TTC549 (cell line): ENCODE results near the gene PCBP1.
"Not testable (repeated sequence)": the region's sequence is repeated elsewhere in the genome, so short reads cannot be mapped to it uniquely, and the experiment has no call there.

ENCODE experiments used
- FAIRE-seq: peaks from 2 replicates; lab custom pipeline; 2012; peaks lifted over from hg19 to GRCh38; lab: Jason Lieb, UNC

Gene PCBP1

DNA sequence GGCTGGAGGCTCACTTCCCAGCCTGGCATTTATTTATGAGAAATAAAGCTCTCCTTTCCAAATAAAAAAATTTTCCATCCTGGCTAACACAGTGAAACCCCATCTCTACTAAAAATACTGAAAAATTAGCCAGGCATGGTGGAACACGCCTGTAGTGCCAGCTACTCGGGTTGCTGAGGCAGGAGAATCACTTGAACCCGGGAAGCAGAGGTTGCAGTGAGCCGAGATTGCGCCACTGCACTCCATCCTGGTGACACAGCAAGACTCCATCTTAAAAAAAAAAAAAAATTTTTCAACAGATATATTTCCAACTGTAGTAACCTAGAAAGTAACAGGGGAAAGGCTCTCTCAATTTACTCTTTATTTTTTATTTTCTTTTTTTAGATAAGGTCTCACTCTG, 6.1 kb upstream of the PCBP1 start:
- FAIRE-seq = no peak

DNA sequence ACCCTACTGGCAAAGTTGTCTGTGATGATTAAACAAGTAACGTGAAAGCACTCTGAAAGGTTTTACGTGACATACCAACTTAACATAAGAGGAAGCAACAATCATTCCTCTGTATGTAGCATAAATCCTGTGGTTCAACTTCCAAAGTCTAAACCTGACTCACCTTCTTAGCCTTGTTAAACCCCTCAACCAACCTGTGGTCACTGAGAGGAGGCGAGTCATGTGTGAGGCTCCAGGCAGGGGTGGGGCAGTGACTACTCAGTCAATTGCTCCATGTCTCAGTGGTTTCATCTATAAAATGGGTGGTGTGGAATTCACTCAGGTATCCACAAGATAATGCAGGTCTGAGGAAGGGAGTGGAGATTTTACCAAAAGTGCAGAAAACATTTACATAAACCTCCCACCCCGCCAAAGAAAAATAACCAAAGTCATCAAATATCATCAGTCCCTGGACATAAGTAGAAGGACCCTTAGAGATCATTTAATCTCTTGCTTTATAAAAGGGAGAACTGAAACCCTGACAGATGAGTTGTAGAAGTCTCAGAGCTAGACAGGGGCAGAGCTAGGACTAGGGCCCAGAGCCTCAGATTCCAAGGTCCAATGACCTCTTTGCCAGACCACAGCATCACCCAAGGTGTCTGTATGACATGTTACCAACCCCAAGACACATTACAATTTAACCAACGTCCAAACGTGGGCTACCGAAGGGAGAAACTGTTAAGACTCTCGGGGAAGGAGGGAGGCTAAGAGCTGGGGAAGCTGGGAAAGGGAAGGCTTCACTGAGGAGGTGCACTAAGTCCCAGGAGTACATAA, 3.7 kb upstream of the PCBP1 start:
- FAIRE-seq = no peak

DNA sequence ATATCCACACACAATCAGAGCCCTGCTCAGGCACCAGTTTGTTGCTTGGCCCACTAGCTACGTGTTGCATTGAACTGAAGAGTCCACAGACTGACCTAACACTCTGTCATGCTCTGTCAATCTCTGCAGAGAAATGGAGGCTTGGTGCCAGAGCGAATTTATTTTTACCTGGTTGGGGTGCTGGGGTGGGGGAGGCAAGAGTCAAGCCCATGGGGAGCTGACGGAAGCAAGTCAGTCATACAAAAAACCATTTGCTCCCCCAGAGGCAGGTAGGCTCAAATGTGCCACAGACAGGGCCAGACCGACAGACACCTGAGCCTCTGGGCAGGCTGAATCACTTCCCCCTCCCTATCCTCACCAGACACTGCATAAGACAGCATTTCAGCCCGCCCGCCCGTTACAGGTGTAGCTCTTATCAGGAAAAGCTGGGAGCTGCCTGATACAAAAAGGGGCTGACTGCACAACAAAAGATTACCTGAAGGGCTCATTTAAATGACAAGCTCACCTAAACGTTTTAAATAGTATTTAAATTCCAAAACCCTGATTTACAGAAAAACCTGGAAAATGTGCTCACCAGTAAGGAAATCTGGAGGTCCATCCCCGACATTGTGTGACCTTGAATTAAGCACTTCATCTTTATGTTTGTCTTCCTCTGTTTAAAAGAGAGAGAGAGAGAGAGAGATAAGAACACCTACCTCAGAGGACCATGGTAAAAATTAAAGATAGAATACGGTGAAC, 2.1 kb upstream of the PCBP1 start:
- no peak for FAIRE-seq

DNA sequence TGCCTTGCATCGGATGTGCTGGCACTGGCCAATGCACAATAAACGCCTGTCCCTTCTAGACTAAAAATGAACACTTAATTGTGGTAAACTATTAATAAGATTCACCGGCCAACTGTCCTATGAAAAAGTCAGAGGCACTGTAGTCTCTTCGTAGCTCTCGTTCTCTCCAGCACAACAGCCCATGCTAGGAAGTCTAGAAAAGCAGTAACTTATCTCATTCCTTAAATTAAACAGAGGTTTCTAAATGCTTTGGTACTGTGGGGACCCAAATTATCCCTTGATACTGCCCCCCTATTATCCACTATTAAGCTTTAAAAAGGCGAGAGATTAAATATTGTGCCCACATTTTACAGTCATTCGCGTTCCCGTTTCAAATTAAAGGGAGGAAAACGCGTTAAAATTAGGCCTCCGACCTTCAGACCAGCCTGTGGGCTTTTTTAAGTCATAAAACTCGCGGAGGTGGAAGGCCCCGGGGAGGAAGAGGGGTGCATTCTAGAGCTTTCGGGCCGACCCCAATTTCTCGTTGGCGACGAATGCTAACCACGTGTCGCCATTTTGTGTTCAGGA, 1.5 kb upstream of the PCBP1 start:
- FAIRE-seq = no peak

DNA sequence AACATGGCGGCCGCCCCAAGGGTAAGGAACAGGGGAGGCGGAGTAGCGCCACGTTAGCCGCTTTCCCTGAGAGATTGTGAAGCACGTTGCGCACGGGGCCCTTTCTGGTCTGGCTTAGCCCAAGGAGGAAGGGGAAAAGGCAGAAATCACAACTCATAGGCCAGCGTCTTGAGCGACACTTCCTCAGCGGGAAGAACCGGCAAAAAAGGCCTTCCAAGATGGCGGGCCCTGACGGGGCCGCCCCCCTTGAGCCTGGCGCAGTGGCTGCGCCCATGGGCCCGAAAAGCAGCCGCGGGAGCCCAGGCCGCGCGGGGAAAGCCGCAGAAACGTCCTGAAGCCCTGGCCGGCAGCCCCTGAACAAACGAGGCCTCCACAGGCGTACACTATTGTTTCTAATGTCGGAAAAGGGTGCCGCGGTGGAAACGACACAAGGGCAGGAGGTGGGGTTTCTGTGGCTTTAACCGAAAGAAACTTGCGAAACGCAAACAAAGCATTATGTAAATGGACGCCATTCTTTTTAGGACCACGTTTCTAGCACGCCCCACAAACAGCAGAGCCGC, 919 bp upstream of the PCBP1 start:
- FAIRE-seq = no peak

DNA sequence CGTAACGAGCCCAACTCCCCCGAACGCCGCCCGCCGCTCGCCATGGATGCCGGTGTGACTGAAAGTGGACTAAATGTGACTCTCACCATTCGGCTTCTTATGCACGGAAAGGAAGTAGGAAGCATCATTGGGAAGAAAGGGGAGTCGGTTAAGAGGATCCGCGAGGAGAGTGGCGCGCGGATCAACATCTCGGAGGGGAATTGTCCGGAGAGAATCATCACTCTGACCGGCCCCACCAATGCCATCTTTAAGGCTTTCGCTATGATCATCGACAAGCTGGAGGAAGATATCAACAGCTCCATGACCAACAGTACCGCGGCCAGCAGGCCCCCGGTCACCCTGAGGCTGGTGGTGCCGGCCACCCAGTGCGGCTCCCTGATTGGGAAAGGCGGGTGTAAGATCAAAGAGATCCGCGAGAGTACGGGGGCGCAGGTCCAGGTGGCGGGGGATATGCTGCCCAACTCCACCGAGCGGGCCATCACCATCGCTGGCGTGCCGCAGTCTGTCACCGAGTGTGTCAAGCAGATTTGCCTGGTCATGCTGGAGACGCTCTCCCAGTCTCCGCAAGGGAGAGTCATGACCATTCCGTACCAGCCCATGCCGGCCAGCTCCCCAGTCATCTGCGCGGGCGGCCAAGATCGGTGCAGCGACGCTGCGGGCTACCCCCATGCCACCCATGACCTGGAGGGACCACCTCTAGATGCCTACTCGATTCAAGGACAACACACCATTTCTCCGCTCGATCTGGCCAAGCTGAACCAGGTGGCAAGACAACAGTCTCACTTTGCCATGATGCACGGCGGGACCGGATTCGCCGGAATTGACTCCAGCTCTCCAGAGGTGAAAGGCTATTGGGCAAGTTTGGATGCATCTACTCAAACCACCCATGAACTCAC, 673 bp downstream of the PCBP1 start:
- no peak for FAIRE-seq

DNA sequence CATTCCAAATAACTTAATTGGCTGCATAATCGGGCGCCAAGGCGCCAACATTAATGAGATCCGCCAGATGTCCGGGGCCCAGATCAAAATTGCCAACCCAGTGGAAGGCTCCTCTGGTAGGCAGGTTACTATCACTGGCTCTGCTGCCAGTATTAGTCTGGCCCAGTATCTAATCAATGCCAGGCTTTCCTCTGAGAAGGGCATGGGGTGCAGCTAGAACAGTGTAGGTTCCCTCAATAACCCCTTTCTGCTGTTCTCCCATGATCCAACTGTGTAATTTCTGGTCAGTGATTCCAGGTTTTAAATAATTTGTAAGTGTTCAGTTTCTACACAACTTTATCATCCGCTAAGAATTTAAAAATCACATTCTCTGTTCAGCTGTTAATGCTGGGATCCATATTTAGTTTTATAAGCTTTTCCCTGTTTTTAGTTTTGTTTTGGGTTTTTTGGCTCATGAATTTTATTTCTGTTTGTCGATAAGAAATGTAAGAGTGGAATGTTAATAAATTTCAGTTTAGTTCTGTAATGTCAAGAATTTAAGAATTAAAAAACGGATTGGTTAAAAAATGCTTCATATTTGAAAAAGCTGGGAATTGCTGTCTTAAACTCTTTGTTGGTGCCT, 1.4 kb downstream of the PCBP1 start:
- FAIRE-seq = no peak

DNA sequence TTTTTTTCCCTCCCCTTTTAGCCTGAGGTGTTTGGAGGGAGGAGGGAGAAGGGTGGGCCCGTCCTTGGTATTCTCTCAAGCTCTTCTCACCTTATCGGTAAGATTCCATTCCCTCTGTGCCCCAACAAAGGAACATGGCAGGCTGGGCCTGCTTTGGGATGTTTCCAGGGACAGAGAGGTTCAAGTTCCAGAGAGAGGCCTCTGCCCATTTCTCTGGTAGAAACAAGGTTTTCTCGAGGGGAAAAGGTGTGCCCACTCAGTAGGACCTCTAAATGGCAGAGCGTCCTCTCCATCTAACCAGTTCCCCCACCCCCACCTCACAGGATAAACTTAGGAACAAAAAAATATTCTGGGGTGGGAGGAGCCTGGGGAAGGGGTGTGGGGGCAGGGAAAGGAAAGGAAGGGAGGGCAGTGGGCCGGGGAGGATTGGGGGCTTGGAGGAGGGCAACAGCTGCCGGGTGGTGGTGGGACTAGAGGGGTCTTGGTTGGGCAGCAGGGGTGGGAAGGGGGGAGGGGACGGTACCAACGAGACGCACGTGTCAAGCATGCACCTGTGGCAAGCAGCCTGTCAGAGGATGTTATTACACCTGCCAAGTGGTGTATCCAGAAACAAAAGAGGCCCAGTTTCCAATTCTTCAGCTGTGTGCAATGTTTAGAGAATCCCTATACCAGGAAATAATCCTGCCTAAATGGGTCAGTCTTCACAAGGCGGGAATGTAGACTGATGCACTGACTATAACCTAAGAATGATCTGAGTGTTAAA, 2.1 kb downstream of the PCBP1 start:
- FAIRE-seq = no peak

DNA sequence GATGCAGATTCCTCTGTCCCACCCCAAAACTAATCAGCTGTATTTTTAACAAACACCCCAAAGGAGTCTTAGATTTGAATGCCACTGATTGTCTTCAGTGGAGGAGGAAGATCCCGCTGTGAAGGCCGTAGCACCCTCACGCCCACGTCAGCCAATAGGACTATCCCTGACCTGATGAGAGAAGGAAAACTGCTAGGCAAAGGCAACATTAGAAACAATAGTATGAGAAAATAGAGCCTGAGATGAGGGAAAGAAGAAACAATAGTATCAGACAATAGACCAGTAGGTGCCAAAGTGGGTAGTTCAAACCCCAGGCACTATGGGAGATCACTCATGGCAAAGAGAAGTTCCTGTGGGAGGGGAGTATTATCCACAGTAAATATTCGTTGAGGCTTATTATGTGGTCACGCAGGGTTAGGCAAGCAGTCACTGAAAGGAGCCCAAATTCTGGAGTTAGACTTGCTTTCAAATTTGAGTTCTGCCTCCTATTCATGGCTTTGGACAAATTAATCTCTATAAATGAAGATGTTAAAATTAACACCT, 2.8 kb downstream of the PCBP1 start:
- peak; percentile 84 for FAIRE-seq

DNA sequence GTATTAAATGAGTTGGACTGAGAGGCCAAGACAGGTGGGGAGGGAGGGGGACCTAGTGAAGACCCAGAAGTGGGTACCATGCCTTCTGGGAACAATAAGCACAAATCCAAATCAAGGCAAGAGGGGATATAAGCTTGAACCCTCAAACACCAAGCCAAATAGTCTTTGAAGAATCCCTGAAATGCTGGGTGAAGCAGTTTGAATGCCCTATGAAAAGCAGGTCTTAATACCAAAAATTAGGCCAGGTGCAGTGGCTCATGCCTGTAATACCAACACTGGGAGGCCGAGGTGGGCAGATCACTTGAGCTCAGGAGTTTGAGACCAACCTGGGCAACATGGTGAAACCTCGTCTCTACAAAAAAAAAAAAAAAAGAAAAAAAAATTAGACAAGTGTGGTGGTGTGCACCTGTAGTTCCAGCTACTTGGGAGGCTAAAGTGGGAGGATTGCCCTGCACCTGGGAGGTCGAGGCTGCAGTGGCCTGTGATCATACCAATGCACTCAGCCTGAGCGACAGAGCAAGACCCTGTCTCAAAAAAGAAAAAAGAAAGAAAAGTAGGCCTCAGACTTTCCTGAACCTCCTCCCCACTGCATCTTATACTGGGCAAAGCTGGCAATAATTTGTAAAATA, 3.5 kb downstream of the PCBP1 start:
- FAIRE-seq = no peak

DNA sequence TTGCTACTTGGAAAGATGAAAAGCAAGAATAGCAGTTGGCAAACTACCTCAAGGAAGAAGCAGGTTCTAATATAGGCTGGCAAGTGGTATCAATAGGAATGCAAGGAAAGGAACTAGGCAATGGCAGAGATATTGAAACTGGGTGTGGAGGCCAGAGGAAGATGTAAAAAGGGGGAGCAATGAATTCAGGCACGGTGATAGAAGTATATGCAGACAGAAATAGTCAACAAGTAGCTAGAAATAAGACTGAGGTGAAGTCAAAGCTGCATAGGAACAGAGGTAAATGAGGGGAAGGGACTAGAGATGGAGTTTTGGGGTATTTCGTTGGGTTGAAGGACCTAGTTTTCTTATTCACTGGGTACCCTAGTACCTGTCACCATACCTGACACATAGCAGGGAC, 4.1 kb downstream of the PCBP1 start:
- no peak for FAIRE-seq

DNA sequence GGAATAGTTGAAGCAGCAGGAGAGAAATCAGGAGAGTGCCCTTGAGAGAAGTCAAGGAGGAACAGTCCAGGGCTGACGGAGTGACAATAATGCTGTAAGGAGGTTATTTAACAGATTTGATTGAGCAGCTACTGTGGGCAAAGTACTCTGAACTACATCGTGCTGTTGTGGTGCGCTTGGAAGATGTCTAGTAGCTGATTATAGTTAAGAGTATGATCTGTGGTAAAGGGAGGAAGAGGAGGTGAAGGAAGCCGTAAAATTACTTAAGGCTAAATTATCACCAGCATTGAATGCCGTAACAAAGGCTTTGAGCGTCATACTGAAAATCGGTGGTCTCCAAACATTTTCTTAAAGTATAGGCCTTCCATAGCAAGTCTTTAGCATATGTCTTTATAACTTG, 4.5 kb downstream of the PCBP1 start:
- FAIRE-seq = no peak

DNA sequence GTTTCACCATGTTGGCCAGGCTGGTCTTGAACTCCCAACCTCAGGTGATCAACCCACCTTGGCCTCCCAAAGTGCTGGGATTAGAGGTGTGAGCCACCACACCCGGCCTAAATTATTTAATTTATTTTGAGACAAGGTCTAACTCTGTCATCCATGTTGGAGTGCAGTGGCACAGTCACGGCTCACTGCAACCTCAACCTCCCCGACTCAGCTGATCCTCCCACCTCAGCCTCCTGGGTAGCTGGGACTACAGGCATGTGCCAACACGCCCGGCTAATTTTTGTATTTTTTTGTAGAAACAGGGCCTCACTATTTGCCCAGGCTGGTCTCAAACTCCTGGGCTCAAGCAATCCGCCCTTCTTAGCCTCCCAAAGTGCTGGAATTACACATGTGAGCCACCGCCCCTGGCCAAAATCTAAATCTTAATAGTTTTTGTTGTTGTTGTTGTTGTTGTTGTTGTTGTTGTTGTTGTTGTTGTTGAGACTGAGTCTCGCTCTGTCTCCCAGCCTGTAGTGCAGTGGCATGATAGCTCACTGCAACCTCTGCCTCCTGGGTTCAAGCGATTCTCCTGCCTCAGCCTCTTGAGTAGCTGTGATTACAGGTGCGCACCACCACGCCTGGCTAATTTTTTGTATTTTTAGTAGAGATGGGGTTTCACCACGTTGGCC, 5.4 kb downstream of the PCBP1 start:
- FAIRE-seq = not testable (repeated sequence)

DNA sequence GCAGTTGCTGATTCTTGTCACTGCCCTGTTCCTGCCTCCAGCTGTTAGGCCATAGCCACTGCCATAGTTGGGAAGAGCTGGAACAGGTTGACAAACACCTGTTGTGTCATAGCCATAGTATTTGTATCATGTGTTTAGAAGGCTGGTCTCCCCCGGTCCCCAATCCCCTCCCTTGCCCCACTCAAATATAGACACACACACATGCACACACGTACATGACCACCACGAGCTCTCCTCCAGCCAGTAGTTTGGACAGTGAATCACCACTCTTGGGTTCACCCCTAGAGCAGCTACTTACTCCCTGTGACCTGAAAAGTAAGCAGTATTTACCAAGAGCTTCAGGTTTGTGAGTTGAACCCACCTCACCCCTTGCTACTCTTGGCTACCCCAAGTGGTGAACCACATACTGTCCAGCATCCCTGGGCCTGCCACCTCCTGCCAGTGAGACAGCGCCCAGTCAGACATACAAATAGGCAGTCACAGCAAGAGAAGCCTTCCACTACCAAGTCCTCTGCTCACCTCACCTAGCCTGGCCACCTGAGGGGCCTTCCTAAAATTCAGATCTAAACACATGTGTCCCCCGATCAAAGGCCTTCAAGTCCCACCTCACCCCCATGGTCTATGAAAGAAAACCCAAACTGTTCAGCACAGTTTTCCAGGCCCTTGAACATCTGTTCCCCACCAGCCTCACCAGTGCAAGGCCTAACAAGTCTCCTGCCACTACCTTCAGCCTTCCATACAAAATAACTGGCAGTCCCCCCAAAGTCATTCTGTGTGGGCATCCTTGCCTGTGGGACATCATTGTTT, 7.1 kb downstream of the PCBP1 start:
- no peak for FAIRE-seq

DNA sequence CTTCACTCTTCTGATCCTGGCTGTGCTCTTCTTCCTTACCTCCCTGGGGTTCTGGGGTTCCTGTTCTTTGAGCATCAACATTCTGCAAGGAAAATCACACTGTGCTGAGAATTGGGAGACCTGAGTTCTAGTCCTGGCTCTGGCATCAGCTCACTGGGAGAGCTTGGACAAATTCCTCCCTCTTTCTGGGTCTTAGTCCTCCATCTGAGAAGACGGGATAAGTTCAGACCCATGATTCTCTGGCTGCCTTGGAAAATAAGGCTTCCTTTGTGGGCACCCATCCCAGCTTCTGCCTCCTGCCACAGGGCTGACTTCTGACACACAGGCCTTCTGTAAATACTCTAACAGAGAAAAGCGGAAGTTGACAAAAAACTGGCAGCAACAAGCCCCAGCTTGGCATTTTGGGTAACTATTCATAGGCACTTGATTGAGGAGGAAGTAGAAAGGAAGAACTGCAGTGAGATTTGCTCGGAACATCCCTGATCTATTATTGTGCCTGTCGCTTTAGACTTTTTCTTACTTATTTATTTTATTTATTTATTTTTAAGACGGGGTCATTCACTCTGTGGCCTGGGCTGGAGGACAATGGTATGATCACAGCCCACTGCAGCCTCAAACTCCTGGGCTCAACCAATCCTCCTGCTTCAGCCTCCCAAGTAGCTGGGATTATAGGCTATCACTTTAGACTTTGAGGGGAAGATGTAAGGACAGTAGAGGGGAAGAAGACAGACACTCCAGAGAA, 7.9 kb downstream of the PCBP1 start:
- no peak for FAIRE-seq

DNA sequence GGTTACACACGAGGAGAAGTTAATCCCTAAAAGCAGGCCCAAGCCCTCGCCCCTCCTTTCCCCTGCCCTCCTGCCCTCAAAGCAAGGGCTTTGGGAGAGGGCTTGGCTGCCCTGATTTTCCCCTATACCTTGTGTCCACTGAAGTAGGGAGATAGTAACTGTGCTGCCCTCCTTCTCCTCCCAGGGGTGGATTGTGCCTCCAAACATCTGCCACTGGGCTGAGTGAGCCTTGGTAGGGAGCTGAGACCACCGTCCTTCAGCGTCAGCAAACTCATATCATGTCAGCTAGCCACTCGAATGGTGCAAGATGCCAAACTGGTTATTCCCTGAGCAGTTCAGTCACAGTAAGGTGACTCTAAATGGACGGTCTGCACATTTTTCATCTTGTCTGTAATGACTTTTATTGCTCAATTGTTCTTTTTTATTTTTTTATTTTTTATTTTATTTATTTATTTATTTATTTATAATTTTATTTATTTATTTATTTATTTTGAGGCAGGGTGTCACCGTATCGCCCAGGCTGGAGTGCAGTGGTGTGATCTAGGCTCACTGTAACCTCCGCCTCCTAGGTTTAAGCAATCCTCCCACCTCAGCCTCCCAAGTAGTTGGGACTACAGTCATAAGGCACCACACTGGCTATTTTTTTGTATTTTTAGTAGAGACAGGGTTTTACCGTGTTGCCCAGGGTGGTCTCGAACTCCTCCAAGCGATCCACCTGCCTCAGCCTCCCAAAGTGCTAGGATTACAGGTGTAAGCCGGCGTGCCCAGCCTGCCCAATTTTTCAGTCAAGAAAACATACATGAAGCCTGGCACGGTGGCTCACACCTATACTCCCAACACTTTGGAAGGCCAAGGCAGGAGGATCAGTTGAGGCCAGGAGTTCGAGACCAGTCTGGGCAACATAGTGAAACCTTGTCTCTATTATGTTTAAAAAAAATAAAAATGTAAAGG, 8.7 kb downstream of the PCBP1 start:
- no peak for FAIRE-seq

DNA sequence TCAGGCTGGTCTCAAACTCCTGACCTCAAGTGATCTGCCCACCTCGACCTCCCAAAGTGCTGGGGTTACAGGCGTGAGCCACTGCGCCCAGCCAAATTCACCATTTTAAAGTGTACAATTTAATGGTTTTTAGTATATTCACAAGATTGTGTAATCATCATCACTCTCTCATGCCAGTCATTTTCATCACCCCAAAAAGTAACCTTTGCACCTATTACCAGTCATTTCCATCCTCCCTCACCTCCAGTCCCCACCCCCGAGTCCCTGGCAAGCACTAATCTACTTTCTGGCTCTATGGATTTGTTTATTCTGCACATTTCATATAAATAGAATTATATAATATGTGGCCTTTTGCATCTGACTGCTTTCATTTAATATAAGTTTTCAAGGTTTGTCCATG, 10.8 kb downstream of the PCBP1 start:
- no peak for FAIRE-seq
